ENCODE results near the gene CCDC177. TPM values are rescaled to one million over a fixed set of nuclear protein-coding genes. Genes with fewer than 3 reads are reported as not detected.
A peak's percentile ranks its signal among the peaks of the same experiment; 100 is the strongest.

CCDC177 gene
- total RNA-seq, 2 experiments from 2014 or later: not detected

DNA sequence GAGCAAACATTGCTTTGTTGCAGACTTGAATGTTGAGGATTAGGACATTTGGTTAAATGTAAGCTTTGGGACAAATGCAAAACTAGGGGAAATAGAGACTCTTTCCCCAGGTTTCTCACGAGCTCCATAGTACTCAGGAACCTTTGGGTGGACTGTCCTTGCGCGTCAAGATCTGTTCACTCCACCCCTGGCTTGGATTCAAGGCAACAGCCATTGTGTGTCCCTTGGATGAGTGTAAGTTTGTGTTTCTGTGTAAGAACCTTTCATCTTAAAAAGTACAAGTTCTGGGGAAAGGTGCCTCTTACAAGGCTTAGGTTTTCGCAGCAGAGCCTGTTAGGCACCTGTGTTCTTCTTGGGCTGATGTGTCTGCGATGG lies 40.4 kb upstream of the CCDC177 start:
- peaks cover 50% of the 10 kb centered on the region for H3K36me3 Mint-ChIP-seq (ENCODE audit: low read depth)
- no peaks in the 10 kb centered on the region for H3K9me3 Mint-ChIP-seq
- peak overlapping the region; percentile 92 for H3K27ac Mint-ChIP-seq
- no peak for ATAC-seq
- TF ChIP-seq, protein P1, sequence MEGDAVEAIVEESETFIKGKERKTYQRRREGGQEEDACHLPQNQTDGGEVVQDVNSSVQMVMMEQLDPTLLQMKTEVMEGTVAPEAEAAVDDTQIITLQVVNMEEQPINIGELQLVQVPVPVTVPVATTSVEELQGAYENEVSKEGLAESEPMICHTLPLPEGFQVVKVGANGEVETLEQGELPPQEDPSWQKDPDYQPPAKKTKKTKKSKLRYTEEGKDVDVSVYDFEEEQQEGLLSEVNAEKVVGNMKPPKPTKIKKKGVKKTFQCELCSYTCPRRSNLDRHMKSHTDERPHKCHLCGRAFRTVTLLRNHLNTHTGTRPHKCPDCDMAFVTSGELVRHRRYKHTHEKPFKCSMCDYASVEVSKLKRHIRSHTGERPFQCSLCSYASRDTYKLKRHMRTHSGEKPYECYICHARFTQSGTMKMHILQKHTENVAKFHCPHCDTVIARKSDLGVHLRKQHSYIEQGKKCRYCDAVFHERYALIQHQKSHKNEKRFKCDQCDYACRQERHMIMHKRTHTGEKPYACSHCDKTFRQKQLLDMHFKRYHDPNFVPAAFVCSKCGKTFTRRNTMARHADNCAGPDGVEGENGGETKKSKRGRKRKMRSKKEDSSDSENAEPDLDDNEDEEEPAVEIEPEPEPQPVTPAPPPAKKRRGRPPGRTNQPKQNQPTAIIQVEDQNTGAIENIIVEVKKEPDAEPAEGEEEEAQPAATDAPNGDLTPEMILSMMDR (IDR thresholded peaks at IDR 0.05): no peak
- H3K27me3 Mint-ChIP-seq: no peaks in the 10 kb centered on the region
- peak overlapping the region; percentile 96 for H3K4me3 Mint-ChIP-seq
- ChIA-PET CTCF (interaction anchor here (0.6 to 3.2 kb wide), 9 partner anchors 10 to 70 kb away, joined by 3 to 10 read pairs (median 4); no protein-coding TSS in a partner anchor), POLR2A (interaction anchor here (1.4 to 4.0 kb wide), 5 partner anchors 10 to 152 kb away, joined by 3 to 21 read pairs (median 6); no protein-coding TSS in a partner anchor)
- DNase-seq: no peak
- intact Hi-C loops (cut with micrococcal nuclease): no loop called here
- peaks cover 76% of the 10 kb centered on the region for H3K4me1 Mint-ChIP-seq (ENCODE audit: low read depth)

DNA sequence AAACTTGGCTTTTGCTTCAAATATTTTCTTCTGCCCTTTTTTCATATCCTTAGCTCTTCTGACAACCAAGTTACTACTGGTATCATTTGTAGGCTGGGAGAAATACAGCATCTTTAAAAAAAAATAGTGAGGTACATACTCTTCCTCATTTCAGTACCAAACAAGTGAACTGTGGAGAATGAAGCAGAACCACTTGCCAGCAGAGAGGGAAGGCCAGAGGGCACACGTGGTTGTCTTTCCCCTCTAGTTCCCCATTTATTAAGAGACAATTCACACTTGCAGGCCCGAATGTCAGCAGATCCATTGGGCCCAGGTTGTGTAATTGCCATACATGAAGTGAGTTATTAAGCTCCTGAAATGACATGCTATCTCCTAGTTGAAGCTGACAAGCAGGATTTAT lies 39.9 kb upstream of the CCDC177 start:
- no peak for DNase-seq
- TF ChIP-seq, protein P1 (IDR thresholded peaks at IDR 0.05): no peak
- CTCF ChIA-PET: interaction anchor here (0.8 to 3.2 kb wide), 8 partner anchors 9 to 71 kb away, joined by 3 to 10 read pairs (median 4); no protein-coding TSS in a partner anchor
- intact Hi-C loops (cut with micrococcal nuclease): no loop called here
- peak overlapping the region; percentile 96 for H3K4me3 Mint-ChIP-seq
- no peaks in the 10 kb centered on the region for H3K27me3 Mint-ChIP-seq
- H3K27ac Mint-ChIP-seq: peak overlapping the region; percentile 92
- peaks cover 46% of the 10 kb centered on the region for H3K36me3 Mint-ChIP-seq (ENCODE audit: low read depth)
- POLR2A ChIA-PET: interaction anchor here (1.4 to 4.0 kb wide), 4 partner anchors 11 to 153 kb away, joined by 5 to 21 read pairs (median 14); no protein-coding TSS in a partner anchor
- ATAC-seq: no peak
- H3K4me1 Mint-ChIP-seq (ENCODE audit: low read depth): peaks cover 74% of the 10 kb centered on the region
- no peaks in the 10 kb centered on the region for H3K9me3 Mint-ChIP-seq

DNA sequence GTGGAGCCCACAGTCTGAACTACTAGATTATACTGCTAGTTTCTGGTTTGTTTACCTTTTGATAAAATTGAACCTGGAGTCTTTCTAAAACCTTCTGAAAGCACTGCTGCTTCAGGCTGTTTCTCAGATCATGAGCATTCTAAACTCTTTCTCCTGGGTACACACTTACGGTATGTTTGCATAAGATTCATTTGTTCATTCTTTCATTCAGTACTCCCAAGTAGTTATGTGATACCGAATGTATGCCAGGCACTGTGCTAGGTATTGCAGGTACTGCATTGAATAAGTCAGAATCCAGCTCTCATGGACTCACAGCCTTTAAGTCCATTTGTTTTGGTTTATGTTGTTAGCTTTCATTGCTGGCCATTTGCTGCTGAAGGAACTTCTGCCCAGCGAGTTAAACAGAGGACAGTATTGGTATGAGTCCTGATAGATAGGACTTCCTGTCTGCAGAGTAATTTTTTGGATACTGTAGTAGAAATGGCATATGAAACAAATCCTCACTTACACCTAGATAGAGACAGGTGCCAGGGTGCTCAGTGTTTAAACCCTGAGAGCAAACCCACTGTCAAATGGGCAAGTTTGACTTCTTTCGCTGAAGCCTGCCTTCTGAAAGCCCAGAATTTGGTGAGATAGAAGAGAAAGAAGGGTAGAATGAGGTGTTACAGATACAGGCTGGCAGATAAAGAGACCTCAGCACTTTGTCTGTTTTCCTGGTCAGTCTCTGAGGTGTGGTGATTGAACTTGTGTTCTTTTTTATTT lies 38.8 kb upstream of the CCDC177 start:
- peak overlapping the region; percentile 96 for H3K4me3 Mint-ChIP-seq
- ChIA-PET CTCF (interaction anchor here (0.6 to 3.8 kb wide), 10 partner anchors 8 to 114 kb away, joined by 3 to 20 read pairs (median 5); no protein-coding TSS in a partner anchor), POLR2A (interaction anchor here (1.2 to 3.6 kb wide), 8 partner anchors 8 to 103 kb away, joined by 3 to 21 read pairs (median 6); no protein-coding TSS in a partner anchor)
- DNase-seq (no peak), ATAC-seq (no peak)
- no peaks in the 10 kb centered on the region for H3K27me3 Mint-ChIP-seq
- intact Hi-C loops (cut with micrococcal nuclease): loop anchor here (2.0 kb wide), 2 partner anchors 63 to 71 kb away; no protein-coding TSS in a partner anchor
- no peaks in the 10 kb centered on the region for H3K9me3 Mint-ChIP-seq
- H3K27ac Mint-ChIP-seq: peak overlapping the region; percentile 92
- H3K4me1 Mint-ChIP-seq (ENCODE audit: low read depth): peaks cover 64% of the 10 kb centered on the region
- H3K36me3 Mint-ChIP-seq (ENCODE audit: low read depth): peaks cover 41% of the 10 kb centered on the region
- TF ChIP-seq, protein P1 (IDR thresholded peaks at IDR 0.05): no peak

DNA sequence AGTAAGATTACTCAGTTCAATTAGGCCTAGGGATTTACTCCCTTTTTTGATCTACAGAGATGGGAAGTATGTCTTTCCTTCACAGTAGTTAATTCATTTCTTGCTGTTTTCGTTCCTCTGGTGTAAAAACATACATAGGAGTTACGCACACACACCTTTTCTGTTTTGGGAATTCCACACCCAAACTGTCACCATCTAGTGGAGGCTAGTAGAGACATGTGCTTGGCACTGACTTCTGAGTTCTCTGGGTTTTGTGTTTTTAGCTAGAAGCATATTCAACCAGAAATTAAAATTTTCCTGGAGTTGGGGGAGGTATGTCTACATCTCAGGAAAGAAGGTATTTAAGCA lies 38.1 kb upstream of the CCDC177 start:
- H3K27ac Mint-ChIP-seq: peak overlapping the region; percentile 92
- TF ChIP-seq, protein P1 (IDR thresholded peaks at IDR 0.05): peak; percentile 17
- no peaks in the 10 kb centered on the region for H3K9me3 Mint-ChIP-seq
- ChIA-PET POLR2A (interaction anchor here (0.9 to 2.3 kb wide), 15 partner anchors 9 to 233 kb away, joined by 3 to 10 read pairs (median 4); no protein-coding TSS in a partner anchor), CTCF (interaction anchor here (0.5 to 3.8 kb wide), 12 partner anchors 8 to 114 kb away, joined by 3 to 20 read pairs (median 5); no protein-coding TSS in a partner anchor)
- H3K27me3 Mint-ChIP-seq: no peaks in the 10 kb centered on the region
- H3K36me3 Mint-ChIP-seq (ENCODE audit: low read depth): peaks cover 34% of the 10 kb centered on the region
- peaks cover 57% of the 10 kb centered on the region for H3K4me1 Mint-ChIP-seq (ENCODE audit: low read depth)
- peak overlapping the region; percentile 96 for H3K4me3 Mint-ChIP-seq
- intact Hi-C loops (cut with micrococcal nuclease): loop anchor here (2.0 kb wide), 2 partner anchors 64 to 72 kb away; no protein-coding TSS in a partner anchor
- no peak for DNase-seq
- no peak for ATAC-seq
